Activated CD8-positive, alpha-beta T cell treated with anti-CD3 and anti-CD28 coated beads for 36 hours (primary cell): ENCODE data around the gene ANKRD55. TPM values are rescaled to one million over a fixed set of nuclear protein-coding genes. Genes with fewer than 3 reads are reported as not detected.
"Not testable (repeated sequence)": the region's sequence is repeated elsewhere in the genome, so short reads cannot be mapped to it uniquely, and the experiment has no call there.

Experiments used
- ATAC-seq: fragments of 200-7000 bp; cut with Tn5 transposase; one replicate; pipeline ENCODE4 v1.10.0; 2021; ENCODE audit warnings: mild to moderate bottlenecking, moderate library complexity
- CTCF ChIA-PET: fragments of 350-600 bp; sonication (Branson Sonifier 250); formaldehyde crosslinking; loops from one replicate; lab custom pipeline; 2021; ENCODE audit warnings: antibody characterized with exemption; lab: Charles Lee
- POLR2A ChIA-PET: fragments of 350-600 bp; sonication (Branson Sonifier 250); formaldehyde crosslinking; loops from one replicate; lab custom pipeline; 2021; ENCODE audit warnings: antibody characterized with exemption; lab: Charles Lee
- DNase-seq: peaks from one replicate; pipeline ENCODE4 v3.0.0-alpha.2; 2020
- H3K27ac Mint-ChIP-seq: one replicate; pipeline ENCODE4 v1.8.0; 2021; ENCODE audit warnings: mild to moderate bottlenecking, mixed read lengths
- H3K27me3 Mint-ChIP-seq: one replicate; pipeline ENCODE4 v1.8.0; 2021; ENCODE audit warnings: mixed read lengths
- H3K36me3 Mint-ChIP-seq: one replicate; pipeline ENCODE4 v1.8.0; 2021; ENCODE audit warnings: low read depth, mixed read lengths
- H3K4me1 Mint-ChIP-seq: one replicate; pipeline ENCODE4 v1.8.0; 2021; ENCODE audit warnings: low read depth, mixed read lengths
- H3K4me3 Mint-ChIP-seq: one replicate; pipeline ENCODE4 v1.8.0; 2021; ENCODE audit warnings: mild to moderate bottlenecking, moderate library complexity, mixed read lengths
- H3K9me3 Mint-ChIP-seq: one replicate; pipeline ENCODE4 v1.8.0; 2021; ENCODE audit warnings: mixed read lengths
- intact Hi-C: fragments of 100-400 bp; cut with micrococcal nuclease; formaldehyde crosslinking; loops from one replicate; pipeline ENCODE4 v1.10.0; 2022
- total RNA-seq, 2 experiments: library from RNA; stranded (reverse); gene quantifications; one replicate each; pipeline ENCODE4 v1.2.3, GENCODE V29; 2021
- TF ChIP-seq, protein P1 (sequence below): fragments of 200-600 bp; IDR thresholded peaks from one replicate; pipeline ENCODE4 v1.8.0; 2022; ENCODE audit warnings: antibody characterized with exemption, mild to moderate bottlenecking

ANKRD55 gene
- total RNA-seq, 2 experiments from 2014 or later: not detected

DNA sequence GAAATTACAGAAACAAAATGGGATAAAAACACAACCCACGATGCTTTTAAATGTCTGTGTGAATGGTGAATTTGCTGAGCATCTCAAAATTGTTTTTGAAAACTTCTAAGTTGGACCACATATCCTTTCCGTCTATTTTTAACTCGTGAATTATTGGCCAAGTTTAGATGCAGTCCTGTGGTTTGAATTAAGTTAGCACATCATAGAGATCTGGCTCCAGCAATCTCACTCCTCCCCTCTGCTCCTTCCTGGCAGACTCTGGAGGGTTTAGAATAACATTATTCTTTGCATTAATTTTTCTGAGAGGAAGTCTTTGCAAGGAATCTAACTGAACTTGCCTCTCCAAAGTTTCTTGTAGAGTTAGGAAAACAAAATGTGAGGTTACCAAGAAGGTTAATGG, 14.5 kb upstream of the ANKRD55 start:
- DNase-seq: no peak
- Mint-ChIP-seq H3K4me3 (no peak overlapping the region), H3K27ac (no peak overlapping the region), H3K27me3 (no peaks in the 10 kb centered on the region), H3K4me1 (no peaks in the 10 kb centered on the region), H3K36me3 (no peaks in the 10 kb centered on the region), H3K9me3 (peaks cover 3% of the 10 kb centered on the region)
- ChIA-PET CTCF (no interaction called here), POLR2A (no interaction called here)
- intact Hi-C loops: no loop called here
- ATAC-seq: no peak
- TF ChIP-seq, protein P1, sequence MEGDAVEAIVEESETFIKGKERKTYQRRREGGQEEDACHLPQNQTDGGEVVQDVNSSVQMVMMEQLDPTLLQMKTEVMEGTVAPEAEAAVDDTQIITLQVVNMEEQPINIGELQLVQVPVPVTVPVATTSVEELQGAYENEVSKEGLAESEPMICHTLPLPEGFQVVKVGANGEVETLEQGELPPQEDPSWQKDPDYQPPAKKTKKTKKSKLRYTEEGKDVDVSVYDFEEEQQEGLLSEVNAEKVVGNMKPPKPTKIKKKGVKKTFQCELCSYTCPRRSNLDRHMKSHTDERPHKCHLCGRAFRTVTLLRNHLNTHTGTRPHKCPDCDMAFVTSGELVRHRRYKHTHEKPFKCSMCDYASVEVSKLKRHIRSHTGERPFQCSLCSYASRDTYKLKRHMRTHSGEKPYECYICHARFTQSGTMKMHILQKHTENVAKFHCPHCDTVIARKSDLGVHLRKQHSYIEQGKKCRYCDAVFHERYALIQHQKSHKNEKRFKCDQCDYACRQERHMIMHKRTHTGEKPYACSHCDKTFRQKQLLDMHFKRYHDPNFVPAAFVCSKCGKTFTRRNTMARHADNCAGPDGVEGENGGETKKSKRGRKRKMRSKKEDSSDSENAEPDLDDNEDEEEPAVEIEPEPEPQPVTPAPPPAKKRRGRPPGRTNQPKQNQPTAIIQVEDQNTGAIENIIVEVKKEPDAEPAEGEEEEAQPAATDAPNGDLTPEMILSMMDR: no peak

DNA sequence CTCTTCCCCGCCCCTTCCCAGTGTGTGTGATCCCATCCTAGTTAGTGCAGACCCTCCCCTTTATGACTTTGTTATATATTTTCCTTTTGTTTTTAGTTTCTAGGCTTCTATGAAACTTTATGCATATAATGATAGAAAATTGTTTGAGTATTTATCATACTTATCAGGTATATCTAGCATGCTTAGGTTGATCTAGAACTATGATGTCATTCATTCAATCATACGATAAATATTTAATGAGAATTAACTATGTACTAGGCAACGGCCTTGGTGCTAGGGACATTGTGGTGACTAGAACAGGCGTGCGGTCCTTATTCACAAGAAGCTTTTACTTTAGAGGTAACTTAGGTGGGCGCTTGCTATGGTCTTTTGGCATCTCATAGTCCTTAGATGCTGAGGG, 13.6 kb upstream of the ANKRD55 start:
- H3K27ac Mint-ChIP-seq: no peak overlapping the region
- DNase-seq: no peak
- ChIA-PET POLR2A (no interaction called here), CTCF (no interaction called here)
- H3K27me3 Mint-ChIP-seq: no peaks in the 10 kb centered on the region
- TF ChIP-seq, protein P1: no peak
- no peak overlapping the region for H3K4me3 Mint-ChIP-seq
- peaks cover 4% of the 10 kb centered on the region for H3K9me3 Mint-ChIP-seq
- intact Hi-C loops: no loop called here
- H3K4me1 Mint-ChIP-seq: no peaks in the 10 kb centered on the region
- ATAC-seq: no peak
- H3K36me3 Mint-ChIP-seq: no peaks in the 10 kb centered on the region

DNA sequence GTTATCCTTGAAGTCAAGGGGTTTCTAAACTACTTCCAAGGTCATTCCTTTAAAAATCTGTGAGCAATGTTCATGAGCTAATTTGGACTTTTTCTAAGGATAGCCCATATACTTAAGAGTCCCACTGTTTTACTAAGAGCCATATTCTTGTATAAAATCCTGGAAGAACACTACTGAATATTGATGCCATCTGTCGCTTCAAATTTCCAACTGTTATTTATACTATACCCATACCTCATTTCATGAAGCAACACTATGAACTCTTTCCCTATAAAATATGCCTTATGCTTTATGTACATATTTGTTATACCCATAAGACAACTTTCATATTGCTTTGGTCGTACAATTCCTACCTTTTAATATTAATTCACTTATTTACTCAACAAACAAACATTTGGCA, 12.4 kb upstream of the ANKRD55 start:
- TF ChIP-seq, protein P1: no peak
- no peak for DNase-seq
- H3K27ac Mint-ChIP-seq: no peak overlapping the region
- peaks cover 6% of the 10 kb centered on the region for H3K36me3 Mint-ChIP-seq
- no peak for ATAC-seq
- H3K4me3 Mint-ChIP-seq: no peak overlapping the region
- ChIA-PET POLR2A (no interaction called here), CTCF (no interaction called here)
- intact Hi-C loops: no loop called here
- no peaks in the 10 kb centered on the region for H3K4me1 Mint-ChIP-seq
- H3K9me3 Mint-ChIP-seq: peaks cover 11% of the 10 kb centered on the region
- H3K27me3 Mint-ChIP-seq: no peaks in the 10 kb centered on the region

DNA sequence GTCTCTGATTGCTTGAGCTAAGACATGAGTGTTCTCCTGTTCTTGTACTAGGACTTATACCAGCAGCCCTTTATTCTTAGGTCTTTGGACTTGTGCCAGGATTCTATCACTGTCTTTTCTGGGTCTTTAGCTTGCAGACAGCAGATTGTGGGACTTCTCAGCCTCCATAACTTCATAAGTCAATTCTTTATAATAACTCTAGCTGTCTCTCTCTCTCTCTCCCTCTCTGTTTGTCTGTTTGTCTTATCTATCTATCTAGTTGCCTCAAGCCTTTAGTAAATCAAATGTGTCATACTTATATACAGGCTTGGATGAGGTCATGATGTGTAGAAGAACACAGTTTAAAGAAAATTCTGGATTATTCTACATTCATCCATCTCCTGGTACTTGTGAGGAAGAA, 11.5 kb upstream of the ANKRD55 start:
- TF ChIP-seq, protein P1: no peak
- Mint-ChIP-seq H3K4me3 (no peak overlapping the region), H3K9me3 (peaks cover 11% of the 10 kb centered on the region), H3K27ac (no peak overlapping the region), H3K36me3 (peaks cover 6% of the 10 kb centered on the region), H3K27me3 (no peaks in the 10 kb centered on the region), H3K4me1 (no peaks in the 10 kb centered on the region)
- intact Hi-C loops: no loop called here
- CTCF ChIA-PET: no interaction called here
- DNase-seq: no peak
- no peak for ATAC-seq
- POLR2A ChIA-PET: no interaction called here

DNA sequence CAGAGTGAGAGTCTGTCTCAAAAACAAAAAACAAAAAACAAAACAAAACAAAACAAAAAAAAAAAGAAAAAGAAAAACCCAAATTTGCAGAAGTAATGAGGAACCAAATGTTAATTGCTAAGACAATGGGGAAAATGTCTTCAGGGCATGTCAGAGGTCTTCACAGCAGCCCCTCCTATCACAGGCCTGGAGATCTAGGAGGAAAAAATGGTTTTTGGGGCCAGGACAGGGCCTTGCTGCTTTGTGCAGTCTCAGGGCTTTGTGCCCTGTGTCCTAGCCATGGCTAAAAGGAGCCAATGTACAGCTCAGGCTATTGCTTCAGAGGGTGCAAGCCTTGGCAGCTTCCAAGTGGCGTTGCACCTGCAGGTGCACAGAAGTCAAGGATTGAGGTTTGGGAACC, 9.1 kb upstream of the ANKRD55 start:
- H3K27me3 Mint-ChIP-seq, POLR2A ChIA-PET, H3K36me3 Mint-ChIP-seq, intact Hi-C loops, H3K4me3 Mint-ChIP-seq, H3K9me3 Mint-ChIP-seq, ATAC-seq, H3K27ac Mint-ChIP-seq, DNase-seq, H3K4me1 Mint-ChIP-seq: not testable (repeated sequence)
- CTCF ChIA-PET: interaction anchor here (2.2 kb wide), 1 partner anchor 22 kb away, joined by 5 read pairs; no protein-coding TSS in a partner anchor

DNA sequence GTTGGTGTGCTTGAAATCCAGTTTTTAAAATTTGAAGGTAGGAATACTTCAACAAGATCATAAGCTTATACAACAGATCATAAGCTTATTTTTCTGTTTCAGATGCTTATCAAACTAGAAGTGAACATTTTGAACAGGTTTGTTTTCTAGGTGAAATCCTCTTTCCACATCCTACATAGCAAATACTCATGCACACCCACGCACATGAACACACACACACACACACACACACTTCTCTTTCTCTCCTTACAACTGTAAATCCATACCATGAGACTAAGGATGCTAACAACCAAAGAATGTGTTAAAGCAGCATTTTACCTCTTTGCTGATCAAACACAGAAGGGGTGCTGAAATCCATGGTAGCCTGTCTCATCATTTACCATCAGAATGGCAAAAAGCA, 592 bp downstream of the ANKRD55 start:
- TF ChIP-seq, protein P1: no peak
- CTCF ChIA-PET: interaction anchor here (2.7 kb wide), 1 partner anchor 296 kb away, joined by 7 read pairs; no protein-coding TSS in a partner anchor
- Mint-ChIP-seq H3K27ac (no peak overlapping the region), H3K4me3 (no peak overlapping the region), H3K27me3 (peaks cover 7% of the 10 kb centered on the region), H3K4me1 (no peaks in the 10 kb centered on the region), H3K9me3 (no peaks in the 10 kb centered on the region), H3K36me3 (no peaks in the 10 kb centered on the region)
- intact Hi-C loops: no loop called here
- DNase-seq (no peak), ATAC-seq (no peak)
- POLR2A ChIA-PET: no interaction called here
